ENCODE data around the gene ARL15. TPM values are rescaled to one million over a fixed set of nuclear protein-coding genes. Genes with fewer than 3 reads are reported as not detected.

Gene ARL15
- total RNA-seq, 6 experiments from 2014 or later, result 9.8 to 16.0 (median 13.4) TPM

GRCh38 chr5:54017580-54017979 lies 292.8 kb downstream of the ARL15 start:
- no peak overlapping the region for H3K27ac Mint-ChIP-seq
- peaks cover 17% of the 10 kb centered on the region for H3K9me3 Mint-ChIP-seq
- TF ChIP-seq CTCF (IDR thresholded peaks at IDR 0.05), result no peak
- H3K4me1 Mint-ChIP-seq (ENCODE audit: low read depth), result peaks cover 33% of the 10 kb centered on the region
- DNase-seq, result no peak
- H3K36me3 Mint-ChIP-seq (ENCODE audit: low read depth), result peaks cover 34% of the 10 kb centered on the region
- no peaks in the 10 kb centered on the region for H3K27me3 Mint-ChIP-seq (ENCODE audit: insufficient read depth)
- no peak overlapping the region for H3K4me3 Mint-ChIP-seq

- no peak for TF ChIP-seq CTCF (IDR thresholded peaks at IDR 0.05)
- Mint-ChIP-seq H3K27ac (peak overlapping the region; percentile 55), H3K36me3 (ENCODE audit: low read depth) (peaks cover 34% of the 10 kb centered on the region), H3K9me3 (peaks cover 17% of the 10 kb centered on the region), H3K27me3 (ENCODE audit: insufficient read depth) (no peaks in the 10 kb centered on the region), H3K4me1 (ENCODE audit: low read depth) (peaks cover 28% of the 10 kb centered on the region), H3K4me3 (no peak overlapping the region)
- DNase-seq, result peak; percentile 75
Measured at GRCh38 chr5:54013556-54014194, 296.7 kb downstream of the ARL15 start.

GRCh38 chr5:54009828-54010227 lies 300.5 kb downstream of the ARL15 start:
- Mint-ChIP-seq H3K27me3 (ENCODE audit: insufficient read depth) (no peaks in the 10 kb centered on the region), H3K36me3 (ENCODE audit: low read depth) (peaks cover 18% of the 10 kb centered on the region), H3K9me3 (peaks cover 16% of the 10 kb centered on the region), H3K4me3 (no peak overlapping the region), H3K4me1 (ENCODE audit: low read depth) (peaks cover 38% of the 10 kb centered on the region), H3K27ac (no peak overlapping the region)
- no peak for TF ChIP-seq CTCF (IDR thresholded peaks at IDR 0.05)
- no peak for DNase-seq

GRCh38 chr5:54009357-54009756 lies 301.0 kb downstream of the ARL15 start:
- peaks cover 11% of the 10 kb centered on the region for H3K9me3 Mint-ChIP-seq

GRCh38 chr5:54007827-54008777 lies 302.3 kb downstream of the ARL15 start:
- H3K27ac Mint-ChIP-seq, result peak overlapping the region; percentile 32; the same call in 1 of the 2 replicates
- H3K9me3 Mint-ChIP-seq, result no peaks in the 10 kb centered on the region; the same call in 1 of the 2 replicates
- DNase-seq, result peak; percentile 20
- peaks cover 28% of the 10 kb centered on the region for H3K4me1 Mint-ChIP-seq (ENCODE audit: low read depth)
- H3K27me3 Mint-ChIP-seq (ENCODE audit: insufficient read depth), result no peaks in the 10 kb centered on the region
- no peak overlapping the region for H3K4me3 Mint-ChIP-seq
- peaks cover under 1% of the 10 kb centered on the region; the same call in 1 of the 2 replicates for H3K36me3 Mint-ChIP-seq (ENCODE audit: low read depth)
- no peak for TF ChIP-seq CTCF (IDR thresholded peaks at IDR 0.05)

More at GRCh38 chr5:54009357-54009756, 301.0 kb downstream of the ARL15 start:
- TF ChIP-seq CTCF (IDR thresholded peaks at IDR 0.05), result no peak
- Mint-ChIP-seq H3K27me3 (ENCODE audit: insufficient read depth) (no peaks in the 10 kb centered on the region), H3K4me1 (ENCODE audit: low read depth) (peaks cover 38% of the 10 kb centered on the region), H3K36me3 (ENCODE audit: low read depth) (peaks cover 13% of the 10 kb centered on the region), H3K4me3 (no peak overlapping the region), H3K27ac (no peak overlapping the region)
- DNase-seq, result no peak

All from HFFc6 (cell line).